Measurements from ENCODE around the gene PCDH9.

DNA sequence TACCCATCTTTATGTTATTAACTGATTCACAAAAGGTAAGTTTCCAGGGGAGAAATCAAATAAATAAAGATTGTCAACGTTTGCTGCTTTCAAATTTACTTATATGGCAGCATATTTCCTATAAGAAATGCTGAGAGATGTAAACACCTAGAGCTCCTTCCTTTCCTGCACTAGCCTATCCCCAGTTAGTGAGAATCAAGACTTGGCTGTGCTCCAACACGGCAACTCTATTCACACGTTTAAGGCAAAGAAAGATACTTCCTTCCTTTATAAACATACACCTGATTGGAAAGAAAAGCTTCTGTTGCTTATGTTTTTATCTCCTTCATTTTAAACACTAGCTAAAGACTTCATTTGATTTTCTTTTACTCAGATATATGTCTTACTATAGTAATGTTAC is 107.0 kb downstream of the PCDH9 start:
- TF ChIP-seq, protein P1, sequence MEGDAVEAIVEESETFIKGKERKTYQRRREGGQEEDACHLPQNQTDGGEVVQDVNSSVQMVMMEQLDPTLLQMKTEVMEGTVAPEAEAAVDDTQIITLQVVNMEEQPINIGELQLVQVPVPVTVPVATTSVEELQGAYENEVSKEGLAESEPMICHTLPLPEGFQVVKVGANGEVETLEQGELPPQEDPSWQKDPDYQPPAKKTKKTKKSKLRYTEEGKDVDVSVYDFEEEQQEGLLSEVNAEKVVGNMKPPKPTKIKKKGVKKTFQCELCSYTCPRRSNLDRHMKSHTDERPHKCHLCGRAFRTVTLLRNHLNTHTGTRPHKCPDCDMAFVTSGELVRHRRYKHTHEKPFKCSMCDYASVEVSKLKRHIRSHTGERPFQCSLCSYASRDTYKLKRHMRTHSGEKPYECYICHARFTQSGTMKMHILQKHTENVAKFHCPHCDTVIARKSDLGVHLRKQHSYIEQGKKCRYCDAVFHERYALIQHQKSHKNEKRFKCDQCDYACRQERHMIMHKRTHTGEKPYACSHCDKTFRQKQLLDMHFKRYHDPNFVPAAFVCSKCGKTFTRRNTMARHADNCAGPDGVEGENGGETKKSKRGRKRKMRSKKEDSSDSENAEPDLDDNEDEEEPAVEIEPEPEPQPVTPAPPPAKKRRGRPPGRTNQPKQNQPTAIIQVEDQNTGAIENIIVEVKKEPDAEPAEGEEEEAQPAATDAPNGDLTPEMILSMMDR (IDR thresholded peaks at IDR 0.05) = no peak
- no peak for TF ChIP-seq POLR2A (IDR thresholded peaks at IDR 0.05)

Data from right lobe of liver (tissue), 4 donors.